ENCODE data around the gene FBXL2.
"Not testable (repeated sequence)": the region's sequence is repeated elsewhere in the genome, so short reads cannot be mapped to it uniquely, and the experiment has no call there.

FBXL2 gene

DNA sequence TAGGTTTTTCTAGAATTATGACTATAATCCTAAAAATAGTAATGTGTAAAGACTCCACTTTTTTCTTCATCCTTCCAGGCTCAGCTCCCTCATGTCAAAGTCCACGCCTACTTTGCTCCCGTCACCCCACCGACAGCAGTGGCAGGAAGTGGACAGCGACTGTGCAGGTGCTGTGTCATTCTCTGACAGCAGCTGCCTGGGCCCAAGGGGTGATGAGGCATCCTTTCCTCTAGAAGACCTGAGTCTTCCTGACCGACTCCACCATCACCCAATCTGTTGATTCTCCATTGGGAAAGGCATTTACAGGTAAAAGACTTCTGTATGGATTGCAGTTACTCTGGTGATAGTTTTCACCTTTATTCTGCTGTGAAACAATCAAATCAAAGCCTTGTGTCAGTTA lies 108.2 kb downstream of the FBXL2 start:
- DNase-seq (ENCODE audit: low spot score) (no peak), FAIRE-seq (no peak)

DNA sequence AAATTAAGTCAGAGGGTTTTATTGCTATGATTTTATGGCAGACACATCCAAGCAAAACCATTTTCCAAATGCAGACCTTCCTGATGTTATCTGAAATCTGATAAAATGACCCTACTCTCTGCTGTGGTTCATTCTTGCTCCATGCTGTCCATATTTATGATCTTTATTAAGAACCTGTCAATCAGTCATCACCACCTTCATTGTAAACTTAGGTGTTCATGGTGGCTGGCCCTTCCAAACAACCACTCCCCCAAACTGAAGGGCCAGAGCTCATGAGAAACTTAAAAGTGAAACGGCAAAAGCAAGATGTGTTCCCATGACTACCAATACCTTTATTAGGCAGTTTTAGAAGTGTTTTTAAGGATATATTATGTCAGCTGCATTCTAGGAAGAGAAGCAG lies 109.4 kb downstream of the FBXL2 start:
- FAIRE-seq (no peak), DNase-seq (ENCODE audit: low spot score) (no peak)

DNA sequence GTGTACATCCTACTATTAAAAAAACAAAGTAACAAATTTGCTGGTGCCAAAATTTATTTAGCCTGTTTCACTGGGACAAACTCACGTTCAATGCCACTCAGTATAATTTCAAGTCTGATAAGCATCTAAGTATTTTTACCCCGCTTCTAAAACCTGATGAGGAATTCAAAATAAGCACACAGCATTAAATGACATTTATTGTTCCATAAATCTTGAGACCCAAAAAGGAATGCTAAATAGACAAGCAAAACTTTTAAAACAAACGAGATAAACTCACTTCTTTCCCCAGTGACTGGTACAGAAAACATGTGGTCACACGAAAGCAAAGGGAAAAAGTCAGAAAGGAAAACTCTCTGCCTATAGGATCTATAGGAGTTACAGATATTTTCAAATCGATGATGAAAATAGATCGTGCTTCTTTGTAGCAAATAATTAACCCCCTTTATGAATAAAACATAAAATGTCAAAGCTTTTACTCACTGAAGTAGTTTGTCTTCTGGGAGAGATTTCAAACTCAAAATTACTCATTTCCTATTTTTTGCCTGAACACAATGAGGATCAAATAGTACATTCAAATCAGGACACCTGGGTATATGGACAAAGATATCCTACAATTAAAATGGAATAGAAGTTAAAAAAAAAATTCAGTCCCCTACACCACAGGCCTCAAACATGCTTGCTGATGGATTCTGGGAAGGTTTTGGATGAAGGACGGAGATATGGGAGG lies 111.3 kb downstream of the FBXL2 start:
- FAIRE-seq = no peak
- DNase-seq (ENCODE audit: low spot score) = no peak

DNA sequence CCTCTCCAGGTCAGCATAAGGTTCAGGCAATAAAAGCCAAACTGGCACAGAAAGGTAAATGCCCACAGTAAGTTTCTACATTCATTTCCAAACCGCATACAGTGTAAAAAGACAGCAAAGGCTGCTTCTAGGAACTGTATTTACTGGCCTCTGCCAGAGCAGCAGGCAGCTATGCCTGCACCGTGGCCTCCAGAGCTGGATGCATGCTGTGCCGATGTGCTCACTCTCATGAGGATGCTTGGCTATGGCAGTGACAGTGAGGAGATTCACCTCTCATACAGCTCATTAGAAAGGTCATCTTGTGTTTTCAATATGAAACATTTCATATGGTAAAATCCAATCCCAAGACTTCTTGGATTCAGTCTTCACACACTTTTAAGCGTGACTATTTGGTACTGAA lies 112.7 kb downstream of the FBXL2 start:
- FAIRE-seq (no peak), DNase-seq (ENCODE audit: low spot score) (no peak)

DNA sequence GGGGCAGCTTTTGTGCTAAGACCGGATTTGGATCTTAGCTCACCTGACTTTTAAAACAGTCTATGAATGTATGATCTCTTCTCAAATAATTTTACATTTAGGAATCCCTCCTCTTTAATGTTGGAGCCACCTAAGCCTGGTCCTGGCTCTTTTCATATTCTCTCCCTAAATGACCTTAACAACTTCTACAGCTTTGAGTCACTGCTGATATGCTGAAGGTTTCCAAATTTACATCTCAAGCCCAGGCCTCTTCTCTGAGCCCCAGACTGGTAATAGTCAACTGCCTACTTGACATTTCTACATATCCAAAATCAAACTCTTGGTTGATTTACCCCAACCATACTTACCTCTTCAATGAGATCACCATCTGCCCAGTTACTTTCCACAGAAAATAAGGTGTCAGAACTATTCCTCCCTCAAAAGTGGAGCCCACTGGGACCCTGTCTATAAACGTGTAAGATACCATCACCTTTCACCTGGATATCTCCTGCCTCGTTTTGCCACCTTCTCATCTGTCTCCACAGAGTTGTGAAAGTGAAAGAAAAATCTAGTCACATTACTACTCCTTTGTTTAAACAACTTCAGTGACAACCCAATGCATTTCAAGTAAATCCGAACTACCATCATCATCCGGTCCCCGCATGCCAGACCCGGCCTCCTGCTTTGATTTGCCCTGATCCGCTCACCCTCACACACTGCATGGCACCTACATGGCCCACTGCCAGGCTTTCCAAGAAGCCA lies 114.2 kb downstream of the FBXL2 start:
- FAIRE-seq (no peak), DNase-seq (ENCODE audit: low spot score) (no peak)

DNA sequence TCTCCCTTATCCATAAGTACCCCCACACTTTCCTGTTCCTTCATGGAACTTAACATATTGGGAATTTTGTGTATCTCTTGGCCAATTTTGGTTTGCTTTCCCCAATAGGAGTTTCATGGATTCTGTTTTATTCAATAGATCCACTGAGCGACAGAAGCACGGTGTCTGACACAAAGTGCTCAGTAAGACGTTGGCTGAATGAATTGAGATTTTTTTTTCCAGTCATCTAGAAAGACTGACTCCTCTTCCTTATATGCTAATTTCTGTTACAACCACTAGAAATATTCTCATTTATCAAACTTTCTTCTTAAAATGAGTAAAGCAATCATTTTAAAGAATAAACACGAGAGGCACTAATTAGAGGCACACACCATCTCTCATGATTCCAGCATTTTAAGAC lies 114.9 kb downstream of the FBXL2 start:
- FAIRE-seq (no peak), DNase-seq (ENCODE audit: low spot score) (no peak)

DNA sequence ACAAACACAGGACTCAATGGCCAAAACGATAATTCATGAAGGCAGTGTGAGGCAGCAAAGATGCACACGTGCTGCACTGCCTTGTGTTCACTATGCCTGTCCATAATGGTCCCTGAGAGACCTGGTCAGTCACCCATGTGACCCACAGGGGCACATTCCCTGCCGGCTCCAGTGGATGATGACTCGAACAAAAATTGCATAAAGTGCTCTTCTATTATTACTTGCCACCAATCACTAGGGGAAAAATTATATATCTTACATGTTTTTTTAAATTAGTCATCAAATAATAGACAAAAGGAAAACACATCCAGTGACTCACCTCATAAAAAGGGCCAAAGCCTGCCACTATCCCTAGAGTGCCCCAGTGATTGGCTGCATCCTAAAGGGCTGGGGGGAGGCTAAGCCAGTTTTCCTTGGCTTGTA lies 115.5 kb downstream of the FBXL2 start:
- DNase-seq (ENCODE audit: low spot score) (peak; percentile 80), FAIRE-seq (no peak)

DNA sequence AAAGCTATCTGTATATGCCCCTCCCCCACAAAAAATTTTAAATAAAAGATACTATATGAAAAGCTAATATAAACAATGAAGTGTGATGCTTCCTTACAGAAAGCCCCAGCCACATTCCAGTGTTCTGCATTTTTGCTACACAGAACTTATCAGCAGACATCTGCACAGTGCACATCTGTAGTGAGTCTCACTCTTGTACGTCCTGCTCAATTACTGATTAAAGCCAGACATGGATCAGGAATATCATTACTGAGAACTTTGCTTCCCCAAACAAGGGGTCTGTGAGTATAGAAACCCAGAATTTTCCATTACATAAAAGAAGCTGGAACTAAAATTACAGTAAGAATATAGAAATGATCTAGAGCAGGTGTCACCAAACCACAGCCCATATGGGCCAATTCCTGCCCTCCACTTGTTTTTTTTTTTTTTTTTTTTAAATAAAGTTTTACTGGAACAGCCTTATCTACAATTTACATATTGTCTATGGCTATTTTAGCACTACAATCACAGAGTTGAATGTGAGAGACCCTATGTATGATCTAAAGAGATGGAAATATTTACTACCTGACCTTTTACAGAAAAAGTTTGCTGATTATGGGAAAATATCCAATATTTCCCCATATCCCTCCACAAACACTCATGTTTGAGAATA lies 117.3 kb downstream of the FBXL2 start:
- no peak for FAIRE-seq
- DNase-seq (ENCODE audit: low spot score) = no peak

DNA sequence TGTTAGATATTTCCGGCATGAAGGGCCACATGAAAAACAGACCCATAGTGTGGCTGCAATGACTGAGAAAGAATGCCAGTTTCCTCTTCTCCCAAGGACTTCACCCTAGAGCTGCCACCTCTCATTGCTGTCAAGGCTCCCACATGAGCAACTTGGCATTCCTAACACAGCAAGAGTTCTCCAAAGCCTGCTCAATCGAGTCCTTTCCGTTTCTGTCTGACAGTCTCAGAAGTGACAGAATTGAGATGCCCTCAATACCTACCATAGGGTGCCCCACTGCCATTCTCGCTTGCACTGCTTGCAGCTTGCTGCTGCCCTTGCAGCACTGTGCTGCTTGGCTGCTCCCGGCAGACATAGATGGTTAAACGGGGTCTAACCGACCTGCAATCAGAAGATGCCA lies 118.7 kb downstream of the FBXL2 start:
- DNase-seq (ENCODE audit: low spot score) (no peak), FAIRE-seq (no peak)

DNA sequence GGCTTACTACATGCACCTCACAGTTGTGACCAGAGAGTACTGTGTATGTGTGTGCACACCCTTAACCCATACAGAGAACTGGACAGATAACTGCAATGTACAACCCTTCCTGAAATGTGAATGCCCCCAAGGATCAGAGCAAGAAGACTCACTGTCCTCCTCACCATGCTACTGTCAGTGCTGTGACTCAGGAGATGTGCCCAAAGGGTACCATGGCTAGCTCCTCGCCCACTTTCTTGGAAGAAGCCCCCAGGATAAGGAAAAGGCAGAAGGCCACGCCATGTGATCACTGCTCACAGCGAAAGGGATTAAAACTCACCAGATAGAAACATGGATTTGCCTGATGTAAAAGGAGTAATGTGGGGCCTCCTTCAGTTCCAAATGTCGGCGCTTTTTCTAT lies 121.2 kb downstream of the FBXL2 start:
- no peak for FAIRE-seq
- DNase-seq (ENCODE audit: low spot score) = no peak

DNA sequence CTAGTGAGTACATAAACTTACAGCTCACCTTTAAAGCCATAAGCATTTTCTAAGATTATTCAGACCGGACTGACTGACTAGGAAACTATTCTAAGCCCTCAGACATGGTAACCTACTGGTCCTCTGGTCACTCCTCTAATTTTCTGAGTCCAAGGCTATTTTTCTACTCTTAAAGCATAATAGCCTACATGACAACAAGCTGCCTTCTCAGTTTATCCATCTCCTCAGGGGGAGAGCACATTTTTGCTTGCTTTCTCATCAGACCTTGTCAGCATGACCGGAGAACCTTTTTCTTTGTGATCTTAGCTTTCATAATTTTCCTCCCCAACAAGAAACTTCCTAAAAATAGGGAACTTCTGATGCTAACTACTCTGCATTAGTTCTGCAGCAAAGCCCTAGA lies 124.5 kb downstream of the FBXL2 start:
- FAIRE-seq = no peak
- no peak for DNase-seq (ENCODE audit: low spot score)

DNA sequence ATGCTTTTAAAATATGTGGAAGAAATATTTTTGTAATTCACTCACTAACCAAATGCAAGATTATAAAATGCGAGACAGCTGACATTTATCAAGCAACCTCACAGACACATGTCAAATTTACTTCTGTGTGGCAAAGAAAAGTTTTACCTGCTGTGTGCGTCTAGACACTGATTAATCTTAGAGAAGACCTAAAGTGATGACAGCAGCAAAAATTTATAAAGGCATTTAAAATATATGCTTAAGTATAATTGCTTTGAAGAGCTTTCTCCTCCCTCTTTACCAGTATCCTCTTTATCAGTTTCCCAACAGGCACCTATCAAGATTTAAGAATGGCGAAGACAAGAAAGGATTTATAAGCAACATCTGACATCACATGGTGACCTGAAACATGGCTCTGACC lies 125.7 kb downstream of the FBXL2 start:
- no peak for DNase-seq (ENCODE audit: low spot score)
- FAIRE-seq = no peak

DNA sequence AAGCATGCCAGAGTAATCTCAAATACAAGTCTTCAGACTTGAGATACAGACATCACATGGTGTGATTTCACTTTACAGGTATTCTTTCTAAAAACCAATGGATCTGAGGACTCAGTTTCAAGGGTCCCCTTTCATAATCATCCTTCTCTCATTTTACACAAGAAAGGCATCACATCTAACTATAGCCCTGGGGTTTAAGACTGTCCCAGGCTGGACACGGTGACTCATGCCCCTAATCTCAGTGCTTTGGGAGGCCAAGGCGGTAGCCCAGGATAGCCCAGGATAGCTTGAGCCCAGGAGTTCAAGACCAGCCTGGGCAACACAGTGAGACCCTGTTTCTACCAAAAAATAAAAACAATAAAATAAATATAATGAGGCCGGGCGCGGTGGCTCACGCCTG lies 126.5 kb downstream of the FBXL2 start:
- no peak for FAIRE-seq
- no peak for DNase-seq (ENCODE audit: low spot score)

DNA sequence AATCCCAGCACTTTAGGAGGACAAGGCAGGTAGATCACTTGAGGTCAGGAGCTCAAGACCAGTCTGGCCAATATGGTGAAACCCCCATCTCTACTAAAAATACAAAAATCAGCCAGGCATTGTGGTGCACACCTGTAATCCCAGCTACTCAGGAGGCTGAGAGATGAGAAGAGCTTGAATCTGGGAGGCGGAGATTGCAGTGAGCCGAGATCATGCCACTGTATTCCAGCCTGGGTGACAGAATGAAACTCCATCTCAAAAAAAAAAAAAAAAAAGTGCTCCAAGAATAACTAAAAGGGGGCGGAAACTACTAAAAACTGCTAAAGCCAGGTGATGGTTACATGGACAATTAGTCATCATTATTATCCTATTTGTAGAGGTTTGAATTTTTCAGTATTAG lies 133.6 kb downstream of the FBXL2 start:
- not testable (repeated sequence) for DNase-seq (ENCODE audit: low spot score); FAIRE-seq

DNA sequence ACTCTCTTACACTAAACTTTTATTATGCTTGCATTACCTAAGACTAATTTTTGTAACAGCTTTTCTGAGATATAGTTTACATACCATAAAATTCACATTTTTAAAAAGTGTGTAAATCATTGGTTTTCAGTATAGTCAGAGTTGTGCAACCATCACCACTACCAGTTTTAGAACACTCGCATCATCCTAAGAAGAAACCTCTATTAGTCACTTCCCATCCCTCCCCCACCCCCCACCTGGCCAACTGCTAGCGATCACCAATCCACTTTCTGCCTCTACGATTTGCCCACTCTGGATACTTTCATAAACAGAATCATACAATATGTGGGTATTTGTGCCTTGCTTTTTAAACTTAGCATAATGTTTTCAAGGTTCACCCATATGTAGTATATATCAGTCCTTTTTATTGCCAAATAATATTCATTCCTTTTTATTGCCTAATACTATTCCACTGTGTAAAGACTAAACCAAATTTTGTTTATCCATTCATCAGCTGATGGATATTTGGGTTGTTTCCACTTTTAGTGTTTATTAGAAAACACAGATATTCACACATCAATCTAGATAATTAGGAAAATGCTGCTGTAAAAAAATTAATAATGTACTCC lies 139.9 kb downstream of the FBXL2 start:
- no peak for FAIRE-seq
- DNase-seq (ENCODE audit: low spot score) = peak; percentile 19

DNA sequence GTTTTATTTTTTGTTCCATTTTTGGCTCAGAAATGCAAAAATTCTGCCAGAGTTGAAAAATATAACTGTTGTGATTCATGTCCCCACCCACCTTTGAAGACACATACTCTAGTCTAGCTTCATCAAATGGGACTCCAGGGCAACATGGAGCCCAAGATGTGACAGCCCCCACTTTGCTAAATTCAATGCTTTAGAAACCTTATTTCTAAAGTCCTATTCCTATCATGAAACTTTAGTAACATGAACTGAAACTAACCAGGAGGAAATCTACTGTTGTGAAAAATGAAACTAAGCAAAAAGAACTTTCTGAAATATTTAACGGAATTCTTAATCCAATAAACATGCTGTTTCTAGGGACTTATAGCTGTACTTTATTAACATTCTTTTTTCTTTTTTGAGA lies 142.7 kb downstream of the FBXL2 start:
- DNase-seq (ENCODE audit: low spot score) = no peak
- FAIRE-seq = no peak

DNA sequence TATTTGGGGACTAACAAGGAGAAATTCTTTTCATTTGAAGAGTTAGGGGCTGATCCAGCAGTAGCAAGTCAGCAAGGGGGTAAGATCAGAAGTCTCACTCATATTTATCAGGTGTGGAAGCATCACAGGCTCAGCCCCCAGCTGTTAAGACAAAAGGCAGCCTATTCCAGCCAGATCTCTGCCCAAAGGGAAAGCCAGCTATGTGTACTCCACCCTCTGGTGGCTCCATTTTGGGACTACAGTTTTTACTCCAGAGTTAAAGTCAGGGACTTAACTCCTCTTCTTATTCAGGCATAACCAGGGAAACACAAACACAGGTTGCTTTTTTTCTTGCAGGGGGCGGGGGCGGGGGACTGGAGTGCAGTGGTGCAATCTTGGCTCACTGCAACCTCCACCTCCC lies 143.7 kb downstream of the FBXL2 start:
- DNase-seq (ENCODE audit: low spot score) (no peak), FAIRE-seq (no peak)

DNA sequence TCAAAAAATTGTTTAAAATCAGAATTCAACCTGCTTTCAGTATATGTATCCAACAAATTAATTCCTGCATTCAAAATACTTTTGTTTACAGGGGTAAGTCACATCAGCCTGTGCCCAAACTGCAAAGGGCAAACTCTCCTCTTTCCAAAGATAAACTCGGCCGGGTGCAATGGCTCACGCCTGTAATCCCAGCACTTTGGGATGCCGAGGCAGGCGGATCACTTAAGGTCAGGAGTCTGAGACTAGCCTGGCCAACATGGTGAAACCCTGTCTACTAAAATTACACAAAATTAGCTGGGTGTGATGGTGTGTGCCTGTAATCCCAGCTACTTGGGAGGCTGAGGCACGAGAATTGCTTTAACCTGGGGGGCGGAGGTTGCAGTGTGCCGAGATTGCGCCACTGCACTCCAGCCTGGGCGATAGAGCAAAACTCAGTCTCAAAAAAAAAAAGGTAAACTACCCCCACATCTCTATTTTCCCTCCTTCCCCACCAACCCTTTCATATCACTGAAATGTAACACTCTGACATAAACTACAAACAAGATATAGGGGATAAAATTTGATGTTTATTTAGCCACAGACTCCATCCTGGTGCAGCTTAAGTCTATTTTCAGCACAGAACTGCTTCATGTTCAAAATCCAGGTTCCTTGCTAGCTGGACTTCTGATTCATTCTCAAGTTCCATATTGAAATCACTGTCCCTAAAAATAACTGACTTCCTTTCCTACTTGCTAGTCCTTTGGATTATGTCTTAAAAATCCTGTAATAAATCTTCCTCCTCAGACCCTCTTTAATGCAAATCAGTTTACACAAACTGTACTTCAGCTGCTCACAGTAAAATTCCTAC lies 147.6 kb downstream of the FBXL2 start:
- FAIRE-seq = no peak
- DNase-seq (ENCODE audit: low spot score) = no peak

DNA sequence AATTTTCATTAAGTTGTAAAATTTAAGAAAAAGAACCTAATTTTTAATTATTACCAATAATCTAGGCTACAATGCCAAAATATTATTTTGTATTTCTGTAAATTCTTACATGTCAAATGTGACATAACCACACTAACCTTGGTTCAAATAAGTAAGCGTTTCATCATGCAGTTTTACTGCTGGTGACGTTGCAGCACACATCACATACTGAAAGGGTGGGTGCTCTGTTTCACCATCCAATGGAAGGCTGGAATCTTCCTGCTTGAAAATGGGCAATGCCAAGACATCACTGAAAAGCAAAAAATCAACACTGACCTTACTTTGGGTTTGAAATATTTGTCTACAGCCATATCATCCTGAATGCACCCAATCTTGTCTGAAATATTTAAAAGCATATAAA lies 148.2 kb downstream of the FBXL2 start:
- FAIRE-seq = no peak
- no peak for DNase-seq (ENCODE audit: low spot score)

DNA sequence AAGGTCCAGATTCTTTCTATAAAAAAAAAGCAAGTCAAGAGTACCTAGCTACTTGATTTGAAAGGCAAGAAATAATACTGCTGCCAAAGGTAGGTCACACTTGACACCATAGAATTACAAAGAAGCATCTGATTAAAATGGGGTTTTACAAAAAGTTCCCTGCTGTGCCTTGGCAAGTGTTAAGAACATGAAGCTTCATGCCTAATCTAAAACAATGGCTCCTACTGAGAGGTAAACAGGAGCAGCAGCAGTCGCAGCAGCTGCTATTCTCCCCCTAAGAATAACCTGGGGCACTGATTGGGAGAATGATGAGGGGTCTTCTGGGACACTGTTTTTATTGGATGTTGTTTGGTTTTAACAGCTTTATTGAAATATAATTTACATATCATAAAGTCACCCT lies 148.8 kb downstream of the FBXL2 start:
- DNase-seq (ENCODE audit: low spot score) (no peak), FAIRE-seq (no peak)

DNA sequence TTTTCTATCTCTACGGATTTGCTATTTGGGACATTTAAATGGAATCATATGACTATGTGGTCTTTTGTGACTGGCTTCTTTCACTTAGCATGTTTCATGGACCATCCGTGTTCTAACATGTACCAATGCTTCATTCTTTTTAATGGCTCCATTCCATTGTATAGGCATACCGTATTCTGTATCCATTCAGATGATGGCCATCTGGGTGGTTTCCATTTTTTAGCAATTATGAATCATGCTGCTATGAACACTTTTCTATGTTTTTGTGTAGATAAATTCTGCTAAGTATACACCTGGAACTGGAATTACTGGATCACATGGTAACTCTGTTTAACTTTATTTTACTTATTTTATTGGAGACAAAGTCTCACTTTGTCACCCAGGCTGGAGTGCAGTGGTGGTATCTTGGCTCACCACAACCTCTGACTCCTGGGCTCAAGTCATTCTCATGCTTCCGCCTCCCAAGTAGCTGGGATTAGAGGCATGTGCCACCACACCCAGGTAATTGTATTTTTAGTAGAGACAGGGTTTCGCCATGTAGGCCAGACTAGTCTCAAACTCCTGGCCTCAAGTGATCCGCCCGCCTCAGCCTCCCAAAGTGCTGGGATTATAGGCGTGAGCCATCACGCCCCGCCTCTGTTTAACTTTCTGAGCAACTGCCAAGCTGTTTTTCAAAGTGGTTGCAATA lies 149.5 kb downstream of the FBXL2 start:
- no peak for FAIRE-seq
- no peak for DNase-seq (ENCODE audit: low spot score)

All from urothelium cell line (cell line).